Lung (tissue), 12 donors: ENCODE data around the gene TPSD1. TPM values are rescaled to one million over a fixed set of nuclear protein-coding genes. Genes with fewer than 3 reads are reported as not detected.

Source experiments
- ATAC-seq: fragments of 200-7000 bp; cut with Tn5 transposase; one replicate; pipeline ENCODE4 v1.9.1; 2020; ENCODE audit warnings: moderate number of reproducible peaks; ENCODE audit not compliant: insufficient read depth, low FRiP score
- DNase-seq, 3 donors: peaks; one replicate each; pipeline ENCODE4 v3.0.0-alpha.2; 2013 to 2017
- H3K27ac ChIP-seq, 2 donors: one replicate each; pipeline ENCODE4 v1.5.1; 2013; ENCODE audit warnings: mild to moderate bottlenecking in 2 of 2, moderate library complexity in 2 of 2, control low read depth in 1 of 2, inconsistent platforms in 1 of 2, low read depth in 1 of 2, low read length in 1 of 2
- H3K27me3 ChIP-seq, 3 donors: one replicate each; pipeline ENCODE4 v1.5.1; 2013; ENCODE audit warnings: low read length in 2 of 3; ENCODE audit not compliant: control insufficient read depth in 3 of 3, insufficient read depth in 3 of 3
- H3K36me3 ChIP-seq, 4 donors: one replicate each; pipeline ENCODE4 v1.5.1; 2013; ENCODE audit warnings: low read length in 4 of 4, mild to moderate bottlenecking in 1 of 4, moderate library complexity in 1 of 4; ENCODE audit not compliant: control insufficient read depth in 4 of 4, insufficient read depth in 4 of 4
- H3K4me1 ChIP-seq, 5 donors: one replicate each; pipeline ENCODE4 v1.5.1; 2013; ENCODE audit warnings: low read length in 5 of 5, mild to moderate bottlenecking in 2 of 5, moderate library complexity in 1 of 5; ENCODE audit not compliant: control insufficient read depth in 5 of 5, insufficient read depth in 5 of 5
- H3K4me3 ChIP-seq: one replicate; pipeline ENCODE4 v1.5.1; 2013; ENCODE audit warnings: mild to moderate bottlenecking, control low read depth, moderate library complexity
- H3K9ac ChIP-seq, 2 donors: one replicate each; pipeline ENCODE4 v1.5.1; 2013; ENCODE audit warnings: low read length in 2 of 2, control low read depth in 1 of 2; ENCODE audit not compliant: insufficient read depth in 1 of 2
- H3K9me3 ChIP-seq, 4 donors: one replicate each; pipeline ENCODE4 v1.5.1; 2013; ENCODE audit warnings: low read length in 3 of 4, mild to moderate bottlenecking in 1 of 4, moderate library complexity in 1 of 4; ENCODE audit not compliant: control insufficient read depth in 4 of 4, insufficient read depth in 3 of 4
- WGBS, 2 donors: extraction: QIAGEN DNeasy Blood & Tissue Kit; methylation state at CpG; one replicate each; pipeline ENCODE4 v1.1.7; 2013; 5-methylcytosine and 5-hydroxymethylcytosine counted together
- polyA plus RNA-seq, 2 donors: library from polyadenylated mRNA; stranded (reverse); fragments of 200-250 nt; gene quantifications; one replicate each; pipeline ENCODE4 v1.2.1, GENCODE V29; 2013
- total RNA-seq, 2 donors: library from RNA; depleted of rRNA in 1 of 2; stranded (reverse); fragments of >200 nt in 1 of 2; gene quantifications; one replicate each; pipeline ENCODE4 v1.2.1, GENCODE V29; 2014 to 2021
- TF ChIP-seq, protein P1 (sequence below): IDR thresholded peaks from 2 replicates; pipeline ENCODE4 v1.5.1; 2012; ENCODE audit warnings: mild to moderate bottlenecking; ENCODE audit errors: control extremely low read depth, extremely low read depth
- donor health status: control.
- donor health status: control.
- donor health status: Bipolar disorder and iron deficiency.
- donor health status: healthy.
- donor health status: DM: yes; HTN: yes; CAD: no.

Gene TPSD1
- total and polyA plus RNA-seq, 4 donors, result 0.54 to 7.0 (median 2.9) TPM; not detected in 1

DNA sequence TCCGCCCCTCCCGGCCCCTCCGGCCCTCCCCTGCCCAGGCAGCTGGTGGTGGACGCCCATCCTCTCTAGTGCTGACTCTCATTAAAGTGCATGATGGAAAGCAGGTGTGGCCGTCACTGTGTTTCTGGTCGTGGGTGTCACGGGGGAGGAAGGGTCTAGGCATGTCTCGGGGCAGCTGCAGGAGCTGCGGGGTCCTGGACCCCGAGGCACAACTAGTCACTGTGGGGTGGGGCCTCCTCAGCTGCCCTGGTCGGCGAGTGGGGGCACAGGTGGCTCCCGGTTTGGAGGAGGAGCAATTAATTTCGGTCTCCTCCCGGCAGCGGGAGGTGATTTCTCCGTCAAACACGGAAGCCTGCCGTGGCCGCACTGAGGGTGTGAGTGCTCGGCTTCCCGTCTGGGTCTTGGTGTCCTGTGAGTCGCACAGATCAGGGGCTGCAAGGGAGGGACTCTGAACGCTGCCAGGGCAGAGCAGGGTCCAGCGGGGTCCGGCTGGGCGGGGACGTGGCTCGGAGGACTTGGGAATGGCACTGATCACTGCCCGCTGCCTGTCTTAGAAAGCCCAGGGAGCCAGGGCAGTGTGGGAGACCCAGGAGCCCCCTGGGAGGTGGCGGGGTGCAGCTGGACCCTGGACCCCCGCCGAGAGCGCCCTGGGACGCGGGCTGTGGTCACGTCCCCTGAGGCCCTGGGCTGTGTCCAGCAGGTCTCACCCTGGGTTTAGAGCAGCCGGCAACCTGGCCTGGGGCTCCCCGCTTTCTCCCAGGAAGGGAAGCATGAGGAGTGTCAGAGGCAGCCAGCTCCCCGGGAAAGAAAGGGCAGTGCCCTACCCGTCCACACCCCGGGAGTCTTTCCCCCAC lies 3.3 kb downstream of the TPSD1 start:
- Histone ChIP-seq H3K4me1 (peaks cover 0 to 4% (median 0%) of the 10 kb centered on the region in 5 donors), H3K36me3 (no peaks in the 10 kb centered on the region), H3K27ac (no peak overlapping the region), H3K9ac (no peak overlapping the region), H3K27me3 (peaks cover 6 to 40% (median 17%) of the 10 kb centered on the region in 3 donors), H3K4me3 (no peak overlapping the region), H3K9me3 (peaks cover 0 to 4% (median 0%) of the 10 kb centered on the region in 4 donors)
- TF ChIP-seq, protein P1, sequence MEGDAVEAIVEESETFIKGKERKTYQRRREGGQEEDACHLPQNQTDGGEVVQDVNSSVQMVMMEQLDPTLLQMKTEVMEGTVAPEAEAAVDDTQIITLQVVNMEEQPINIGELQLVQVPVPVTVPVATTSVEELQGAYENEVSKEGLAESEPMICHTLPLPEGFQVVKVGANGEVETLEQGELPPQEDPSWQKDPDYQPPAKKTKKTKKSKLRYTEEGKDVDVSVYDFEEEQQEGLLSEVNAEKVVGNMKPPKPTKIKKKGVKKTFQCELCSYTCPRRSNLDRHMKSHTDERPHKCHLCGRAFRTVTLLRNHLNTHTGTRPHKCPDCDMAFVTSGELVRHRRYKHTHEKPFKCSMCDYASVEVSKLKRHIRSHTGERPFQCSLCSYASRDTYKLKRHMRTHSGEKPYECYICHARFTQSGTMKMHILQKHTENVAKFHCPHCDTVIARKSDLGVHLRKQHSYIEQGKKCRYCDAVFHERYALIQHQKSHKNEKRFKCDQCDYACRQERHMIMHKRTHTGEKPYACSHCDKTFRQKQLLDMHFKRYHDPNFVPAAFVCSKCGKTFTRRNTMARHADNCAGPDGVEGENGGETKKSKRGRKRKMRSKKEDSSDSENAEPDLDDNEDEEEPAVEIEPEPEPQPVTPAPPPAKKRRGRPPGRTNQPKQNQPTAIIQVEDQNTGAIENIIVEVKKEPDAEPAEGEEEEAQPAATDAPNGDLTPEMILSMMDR, result no peak
- no peak for DNase-seq
- ATAC-seq, result no peak
- WGBS, 2 donors, result 15 to 20% methylated on average over 42 of the region's 42 CpGs

DNA sequence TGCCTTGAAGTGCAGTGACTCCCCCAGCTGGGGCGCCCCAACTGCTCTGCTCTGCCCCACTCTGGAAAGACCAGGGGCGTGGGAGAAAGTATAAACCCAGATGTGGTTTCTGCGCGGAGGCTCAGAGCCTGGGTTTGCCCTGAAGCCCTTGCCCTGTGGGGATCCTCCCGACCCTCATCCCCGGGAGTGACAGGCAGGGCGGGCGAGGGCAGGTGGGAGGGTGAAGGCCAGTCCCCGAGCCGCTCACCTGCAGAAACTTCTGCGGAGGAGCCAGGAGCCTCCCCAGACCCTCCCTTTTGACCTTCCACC lies 3.8 kb downstream of the TPSD1 start:
- TF ChIP-seq, protein P1, result no peak
- DNase-seq, result no peak
- Histone ChIP-seq H3K36me3 (no peaks in the 10 kb centered on the region), H3K4me3 (no peak overlapping the region), H3K9me3 (peaks cover 0 to 9% (median 0%) of the 10 kb centered on the region in 4 donors), H3K27ac (no peak overlapping the region), H3K9ac (no peak overlapping the region), H3K4me1 (peaks cover 0 to 7% (median 0%) of the 10 kb centered on the region in 5 donors), H3K27me3 (peaks cover 6 to 40% (median 17%) of the 10 kb centered on the region in 3 donors)
- 25 to 28% methylated on average over 11 of the region's 11 CpGs for WGBS, 2 donors
- no peak for ATAC-seq

DNA sequence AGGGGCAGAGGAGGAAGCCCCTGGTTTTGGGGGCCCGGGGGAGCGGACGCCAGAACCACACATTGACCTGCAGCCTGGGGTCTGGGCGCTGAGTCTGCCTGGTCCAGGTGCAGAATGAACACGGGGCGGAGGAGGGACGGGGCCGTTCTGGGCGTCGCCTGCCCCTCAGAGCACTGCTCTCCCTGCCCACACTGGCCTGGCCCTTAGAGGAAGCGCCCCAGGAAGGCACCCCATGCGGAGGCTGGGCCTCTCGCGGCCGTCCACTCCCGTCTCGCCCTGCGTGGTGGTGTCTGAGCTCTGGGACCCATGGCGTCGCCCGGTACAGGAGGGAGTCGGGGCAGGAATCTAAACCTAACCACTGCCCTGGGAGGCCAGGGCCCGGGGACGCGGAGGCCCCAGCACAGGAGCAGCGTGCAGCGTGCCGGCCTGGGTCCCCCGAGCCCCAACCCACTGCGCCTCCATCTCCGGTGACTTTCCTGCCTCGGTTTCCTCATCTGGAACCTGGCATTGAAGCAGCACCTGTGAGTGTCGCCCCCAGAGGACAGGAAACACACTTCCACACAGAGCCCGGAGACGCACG lies 4.3 kb downstream of the TPSD1 start:
- H3K4me1 ChIP-seq, result peaks cover 0 to 7% (median 0%) of the 10 kb centered on the region in 5 donors
- peaks cover 0 to 11% (median 0%) of the 10 kb centered on the region in 4 donors for H3K9me3 ChIP-seq
- no peaks in the 10 kb centered on the region for H3K36me3 ChIP-seq
- no peak overlapping the region for H3K4me3 ChIP-seq
- H3K9ac ChIP-seq, result no peak overlapping the region
- H3K27ac ChIP-seq, result no peak overlapping the region
- WGBS, 2 donors, result 65 to 73% methylated on average over 36 of the region's 36 CpGs
- ATAC-seq, result no peak
- no peak for DNase-seq
- TF ChIP-seq, protein P1, result no peak
- peaks cover 6 to 40% (median 17%) of the 10 kb centered on the region in 3 donors for H3K27me3 ChIP-seq
